HepG2 (cell line): ENCODE measurements around the gene PSKH1. TPM values are rescaled to one million over a fixed set of nuclear protein-coding genes. Genes with fewer than 3 reads are reported as not detected.

Source experiments
- CENPX ChIP-seq: sonication (generic); formaldehyde crosslinking; IDR thresholded peaks from 2 replicates; pipeline ENCODE4 v1.9.0; 2021; ENCODE audit warnings: mild to moderate bottlenecking, missing genetic modification reagents, moderate library complexity
- DBP ChIP-seq: sonication (generic); formaldehyde crosslinking; IDR thresholded peaks from 2 replicates; pipeline ENCODE4 v1.4.0; 2020; ENCODE audit warnings: missing genetic modification reagents; ENCODE audit errors: not compliant biosample characterization
- EED ChIP-seq: sonication (generic); formaldehyde crosslinking; IDR thresholded peaks from 2 replicates; pipeline ENCODE4 v1.5.0; 2020; ENCODE audit warnings: mild to moderate bottlenecking, missing genetic modification reagents
- EP300 ChIP-seq, 3 experiments: sonication (generic) in 1 of 3; formaldehyde crosslinking in 1 of 3; IDR thresholded peaks; 2 replicates each; pipeline versions ENCODE4 v1.5.1 to v1.6.1; 2011 to 2020; ENCODE audit warnings: low read depth in 2 of 3, low read length in 2 of 3, borderline replicate concordance in 1 of 3, improper control_type of control experiment in 1 of 3, mild to moderate bottlenecking in 1 of 3, missing genetic modification reagents in 1 of 3, moderate library complexity in 1 of 3
- ETV6 ChIP-seq: sonication (generic); formaldehyde crosslinking; conservative IDR thresholded peaks from 2 replicates; pipeline ENCODE4 v1.4.0; 2020; ENCODE audit warnings: missing genetic modification reagents
- HES4 ChIP-seq: sonication (generic); formaldehyde crosslinking; IDR thresholded peaks from 2 replicates; pipeline ENCODE4 v1.9.0; 2021; ENCODE audit warnings: mild to moderate bottlenecking, missing genetic modification reagents, borderline replicate concordance
- HNF1A ChIP-seq, 2 experiments: sonication (generic) in 1 of 2; formaldehyde crosslinking in 1 of 2; IDR thresholded peaks; 2 replicates each; pipeline versions ENCODE4 v1.4.0 to v1.6.1; 2016 to 2020; ENCODE audit warnings: borderline replicate concordance in 1 of 2, low read depth in 1 of 2, mild to moderate bottlenecking in 1 of 2, missing genetic modification reagents in 1 of 2
- IKZF1 ChIP-seq: fragments of 450-650 bp; IDR thresholded peaks from 2 replicates; pipeline ENCODE4 v1.7.1; 2016
- KDM5B ChIP-seq: sonication (generic); formaldehyde crosslinking; IDR thresholded peaks from 2 replicates; pipeline ENCODE4 v1.4.0; 2020; ENCODE audit warnings: missing genetic modification reagents, mild to moderate bottlenecking, borderline replicate concordance
- KLF13 ChIP-seq: sonication (generic); formaldehyde crosslinking; IDR thresholded peaks from 2 replicates; pipeline ENCODE4 v1.4.0; 2020; ENCODE audit warnings: mild to moderate bottlenecking, missing genetic modification reagents
- KLF16 ChIP-seq, 2 experiments: sonication (generic) in 1 of 2; formaldehyde crosslinking in 1 of 2; IDR thresholded peaks; 2 replicates each; pipeline versions ENCODE4 v1.6.1 to v1.8.0; 2016 to 2023; ENCODE audit warnings: missing genetic modification reagents in 2 of 2, missing compliant biosample characterization in 1 of 2
- MAF1 ChIP-seq: sonication (generic); formaldehyde crosslinking; IDR thresholded peaks from 2 replicates; pipeline ENCODE4 v1.5.0; 2020; ENCODE audit warnings: missing genetic modification reagents, borderline replicate concordance
- MAFF ChIP-seq: IDR thresholded peaks from 2 replicates; pipeline ENCODE4 v1.6.1; 2011; ENCODE audit warnings: low read depth, low read length, improper control_type of control experiment
- MBNL3 ChIP-seq: fragments of 250-450 bp; sonication (Bioruptor Pico); conservative IDR thresholded peaks from 2 replicates; pipeline ENCODE4 v1.8.0; 2022; ENCODE audit warnings: mild to moderate bottlenecking, inconsistent platforms
- PHF8 ChIP-seq: sonication (generic); formaldehyde crosslinking; IDR thresholded peaks from 2 replicates; pipeline ENCODE4 v1.5.0; 2020; ENCODE audit warnings: missing genetic modification reagents
- PLRG1 ChIP-seq: fragments of 450-650 bp; conservative IDR thresholded peaks from 2 replicates; pipeline ENCODE4 v1.6.1; 2016
- PTBP1 ChIP-seq: fragments of 200-400 bp; formaldehyde crosslinking; IDR thresholded peaks from 2 replicates; pipeline ENCODE4 v1.6.1; 2018; ENCODE audit warnings: low read length, low read depth; ENCODE audit not compliant: poor library complexity, severe bottlenecking
- RORA ChIP-seq: sonication (generic); formaldehyde crosslinking; IDR thresholded peaks from 2 replicates; pipeline ENCODE4 v1.5.0; 2020; ENCODE audit warnings: mild to moderate bottlenecking, missing genetic modification reagents, moderate library complexity
- SNRNP70 ChIP-seq: fragments of 200-400 bp; formaldehyde crosslinking; IDR thresholded peaks from 2 replicates; pipeline ENCODE4 v1.6.1; 2017; ENCODE audit warnings: mild to moderate bottlenecking, low read depth, low read length, moderate library complexity
- TGIF2 ChIP-seq: IDR thresholded peaks from 2 replicates; pipeline ENCODE4 v1.6.1; 2016; ENCODE audit warnings: control low read depth, missing compliant biosample characterization
- TSC22D2 ChIP-seq: sonication (generic); formaldehyde crosslinking; IDR thresholded peaks from 2 replicates; pipeline ENCODE4 v1.5.1; 2020; ENCODE audit warnings: missing genetic modification reagents, mild to moderate bottlenecking, borderline replicate concordance
- ZBTB43 ChIP-seq: sonication (generic); formaldehyde crosslinking; conservative IDR thresholded peaks from 2 replicates; pipeline ENCODE4 v1.4.0; 2020; ENCODE audit warnings: missing genetic modification reagents
- ZNF530 ChIP-seq: sonication (generic); formaldehyde crosslinking; IDR thresholded peaks from 2 replicates; pipeline ENCODE4 v1.5.0; 2020; ENCODE audit warnings: low read depth, mild to moderate bottlenecking, missing genetic modification reagents
- ZNF546 ChIP-seq: sonication (generic); formaldehyde crosslinking; conservative IDR thresholded peaks from 2 replicates; pipeline ENCODE4 v1.8.1; 2023; ENCODE audit warnings: mild to moderate bottlenecking, missing genetic modification reagents
- ZNF567 ChIP-seq: sonication (generic); formaldehyde crosslinking; IDR thresholded peaks from 2 replicates; pipeline ENCODE4 v1.8.1; 2023; ENCODE audit warnings: mild to moderate bottlenecking, missing genetic modification reagents, borderline replicate concordance
- ZNF605 ChIP-seq: sonication (generic); formaldehyde crosslinking; IDR thresholded peaks from 2 replicates; pipeline ENCODE4 v1.8.0; 2022; ENCODE audit warnings: mild to moderate bottlenecking, missing genetic modification reagents
- ZNF672 ChIP-seq: sonication (generic); formaldehyde crosslinking; IDR thresholded peaks from 2 replicates; pipeline ENCODE4 v1.8.1; 2022; ENCODE audit warnings: missing genetic modification reagents
- polyA plus RNA-seq, 8 experiments: library from polyadenylated mRNA; depleted of rRNA in 3 of 8; stranded (reverse) in 7 of 8; unstranded in 1 of 8; fragments of >200 nt; fragmentation: Illumina TruSeq in 4 of 8; extraction: Trizol in 4 of 8; gene quantifications; 2 replicates each; pipeline versions ENCODE4 v1.2.1 to v1.2.3, GENCODE V29; 2011 to 2016; ENCODE audit warnings: low read depth in 4 of 8, missing spikeins in 1 of 8, mixed read lengths in 1 of 8; ENCODE audit not compliant: insufficient read depth in 1 of 8
- total RNA-seq, 5 experiments: library from RNA; depleted of rRNA; stranded (reverse); fragments of >200 nt; fragmentation: Illumina TruSeq; extraction: Trizol; gene quantifications; 2 replicates each; pipeline ENCODE4 v1.2.3, GENCODE V29; 2016; ENCODE audit warnings: low read depth in 1 of 5

The PSKH1 gene
- total and polyA plus RNA-seq, 2 of the 13 experiments (the other 11 are each of a cell fraction or from before 2014, with no cell fraction given): 8.4 to 19.1 TPM

GRCh38 chr16:67935101-67935401 lies 42.0 kb downstream of the PSKH1 start (continued):
- TF ChIP-seq DBP (CRISPR knock-in tag) (no peak), ZNF567 (CRISPR knock-in tag) (no peak), SNRNP70 (no peak), PTBP1 (no peak), ETV6 (CRISPR knock-in tag) (no peak), EED (CRISPR knock-in tag) (0 out of 2 replicates have a peak, but pooled peaks have one; percentile 50), CENPX (CRISPR knock-in tag) (no peak), ZBTB43 (CRISPR knock-in tag) (no peak), MBNL3 (CRISPR knock-in tag) (no peak), TGIF2 (CRISPR knock-in tag) (0 out of 2 replicates have a peak, but pooled peaks have one; percentile 17), ZNF530 (no peak), EP300 (IDR thresholded peaks at IDR 0.05; ENCODE audit: low read depth in 2 of 2, low read length in 2 of 2) (no peak), EP300 (CRISPR knock-in tag; IDR thresholded peaks at IDR 0.05; ENCODE audit: borderline replicate concordance) (no peak), KLF16 (CRISPR knock-in tag; IDR thresholded peaks at IDR 0.05) (no peak), ZNF546 (CRISPR knock-in tag) (no peak), HES4 (CRISPR knock-in tag) (no peak), ZNF672 (CRISPR knock-in tag) (no peak), ZNF605 (CRISPR knock-in tag) (no peak), RORA (CRISPR knock-in tag) (no peak), KLF13 (no peak), TSC22D2 (no peak), HNF1A (IDR thresholded peaks at IDR 0.05; ENCODE audit: low read depth) (no peak), HNF1A (CRISPR knock-in tag; IDR thresholded peaks at IDR 0.05; ENCODE audit: borderline replicate concordance) (no peak), PLRG1 (no peak), IKZF1 (no peak), PHF8 (CRISPR knock-in tag) (no peak), MAF1 (no peak), MAFF (no peak), KDM5B (CRISPR knock-in tag) (no peak)
